T-helper 2 cell (primary cell): ENCODE measurements around the gene NOS3.
"Not testable (repeated sequence)": the region's sequence is repeated elsewhere in the genome, so short reads cannot be mapped to it uniquely, and the experiment has no call there.

Experiments used
- DNase-seq, 5 experiments: peaks; one replicate each; pipeline versions ENCODE4 v3.0.0 to v3.0.0-alpha.2; 2012 to 2022

NOS3 gene

DNA sequence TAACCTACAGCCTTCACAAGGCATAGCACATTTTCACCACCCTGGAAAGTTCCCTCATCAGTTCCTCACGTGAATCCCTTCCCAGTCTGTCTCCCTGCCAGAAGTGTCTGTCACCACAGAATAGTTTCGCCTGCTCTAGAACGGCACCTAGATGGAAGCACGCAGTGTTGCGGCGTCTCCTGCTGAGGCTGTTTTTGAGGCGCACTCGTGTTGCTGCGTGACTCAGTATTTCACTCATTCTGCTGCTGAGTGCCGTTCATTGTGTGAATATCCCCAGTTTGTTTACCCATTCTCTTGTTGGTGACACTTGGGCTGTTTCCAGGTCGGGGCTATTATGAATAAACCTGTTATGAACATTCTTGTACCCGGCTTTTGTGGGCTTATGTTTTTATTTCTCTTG, 12.8 kb downstream of the NOS3 start:
- no peak for DNase-seq

DNA sequence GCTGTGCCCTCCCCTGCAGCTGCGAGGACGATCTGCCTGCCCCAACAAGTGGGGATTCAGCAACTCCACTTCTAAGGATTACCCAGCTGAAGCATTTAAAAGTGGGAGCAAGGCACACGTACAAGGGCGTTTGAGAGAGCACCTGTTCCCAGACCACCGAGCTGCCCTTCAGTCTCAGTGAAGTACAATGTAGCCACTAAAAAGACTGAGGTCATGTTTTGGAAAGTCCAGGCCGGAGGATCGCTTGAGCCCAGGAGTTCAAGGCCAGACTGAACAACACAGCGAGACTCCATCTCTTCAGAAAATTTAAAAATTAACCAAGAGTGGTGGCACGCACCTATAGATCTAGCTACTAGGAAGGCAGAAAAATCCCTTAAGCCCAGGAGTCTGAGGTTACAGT, 14.7 kb downstream of the NOS3 start:
- no peak for DNase-seq

DNA sequence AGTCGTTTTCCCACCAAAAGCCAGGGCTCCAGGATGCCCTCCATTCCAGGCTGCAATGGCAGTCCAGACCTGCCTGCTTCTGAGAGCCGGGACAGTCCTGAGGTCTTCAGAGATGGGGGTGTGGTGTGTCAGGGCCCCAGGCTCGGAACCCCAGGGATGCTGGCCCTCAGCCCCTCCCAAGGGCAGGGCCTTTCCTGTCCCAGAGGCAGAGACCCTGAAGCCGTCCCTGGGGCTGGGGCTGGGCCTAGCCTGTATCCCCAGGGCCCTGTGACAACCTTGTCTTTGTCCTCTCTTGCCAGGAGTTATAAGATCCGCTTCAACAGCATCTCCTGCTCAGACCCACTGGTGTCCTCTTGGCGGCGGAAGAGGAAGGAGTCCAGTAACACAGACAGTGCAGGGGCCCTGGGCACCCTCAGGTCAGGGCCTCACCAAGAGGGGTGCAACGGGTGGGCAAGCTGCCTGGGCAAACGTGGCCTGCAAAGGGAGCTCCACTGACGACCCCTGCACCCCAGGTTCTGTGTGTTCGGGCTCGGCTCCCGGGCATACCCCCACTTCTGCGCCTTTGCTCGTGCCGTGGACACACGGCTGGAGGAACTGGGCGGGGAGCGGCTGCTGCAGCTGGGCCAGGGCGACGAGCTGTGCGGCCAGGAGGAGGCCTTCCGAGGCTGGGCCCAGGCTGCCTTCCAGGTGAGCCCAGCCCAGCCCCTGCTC, 15.9 kb downstream of the NOS3 start:
- DNase-seq = no peak

DNA sequence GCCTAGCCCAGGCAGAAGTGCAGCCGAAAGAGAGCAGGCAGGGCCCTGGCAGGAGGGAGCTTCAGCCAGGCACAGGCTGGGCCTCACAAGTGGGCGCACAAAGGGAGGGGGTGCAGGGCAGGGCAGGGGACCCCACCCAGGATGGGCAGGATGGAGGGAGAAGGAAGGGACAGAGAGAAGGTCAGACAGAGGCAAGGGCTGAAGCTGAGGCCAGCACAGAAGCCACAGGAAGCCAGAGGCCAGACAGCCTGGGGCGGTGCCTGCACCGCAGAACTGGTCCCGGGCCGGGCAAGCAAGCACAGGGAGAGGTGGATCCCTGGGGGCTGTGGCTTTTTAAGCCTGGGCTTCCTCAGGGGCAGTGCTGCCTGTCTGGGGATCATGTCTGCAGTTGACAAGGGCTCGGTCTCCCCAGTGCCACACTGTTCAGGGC, 16.7 kb downstream of the NOS3 start:
- DNase-seq = no peak

DNA sequence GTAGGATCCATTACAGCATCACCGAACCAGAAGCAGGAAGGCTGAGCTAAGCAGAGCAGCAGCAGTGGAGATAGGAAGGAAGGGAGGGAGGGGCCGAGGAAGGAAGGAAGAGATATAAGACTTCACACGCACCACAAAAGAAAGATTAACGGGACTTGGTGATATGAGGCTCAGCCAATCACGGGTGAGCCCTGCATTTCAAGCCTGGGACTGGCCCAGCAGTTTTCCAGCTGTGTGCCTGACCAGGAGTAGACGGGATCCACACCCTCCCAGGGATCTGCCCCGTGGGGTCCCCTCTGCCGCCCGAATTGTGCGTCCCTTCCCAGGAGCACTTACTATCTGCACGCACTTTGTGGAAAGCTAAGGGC, 17.3 kb downstream of the NOS3 start:
- peak in 2 of 5 experiments; percentile 53 to 87 for DNase-seq

DNA sequence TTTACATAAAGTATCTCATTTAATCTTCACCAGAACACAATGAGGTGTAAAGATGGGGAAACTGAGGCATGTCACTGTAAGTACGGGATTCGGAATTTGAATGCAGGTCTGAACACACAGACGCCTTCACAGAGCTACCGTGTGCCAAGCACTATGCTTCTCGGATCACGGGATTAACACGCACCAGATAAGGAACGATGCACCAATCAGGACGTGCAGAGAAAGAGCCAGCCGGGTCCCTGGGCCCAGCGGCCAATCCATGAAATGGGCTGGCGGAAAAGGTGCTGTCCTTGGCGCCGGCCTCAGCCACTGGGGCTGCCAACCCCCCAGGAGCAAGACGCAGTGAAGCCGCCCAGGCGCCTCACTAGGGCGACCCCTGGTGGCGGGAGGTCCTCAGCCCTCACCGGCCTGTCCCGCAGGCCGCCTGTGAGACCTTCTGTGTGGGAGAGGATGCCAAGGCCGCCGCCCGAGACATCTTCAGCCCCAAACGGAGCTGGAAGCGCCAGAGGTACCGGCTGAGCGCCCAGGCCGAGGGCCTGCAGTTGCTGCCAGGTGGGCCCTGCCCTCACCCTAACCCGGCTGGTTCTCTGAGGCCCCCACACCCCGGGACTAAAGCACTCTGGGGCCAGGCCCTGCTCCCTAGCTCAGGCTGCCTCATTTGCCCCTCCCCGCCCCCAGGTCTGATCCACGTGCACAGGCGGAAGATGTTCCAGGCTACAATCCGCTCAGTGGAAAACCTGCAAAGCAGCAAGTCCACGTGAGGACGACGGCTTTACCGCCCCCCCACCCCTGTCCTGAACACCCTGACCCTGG, 17.9 kb downstream of the NOS3 start:
- DNase-seq = peak; percentile 60 to 87 (median 73)

DNA sequence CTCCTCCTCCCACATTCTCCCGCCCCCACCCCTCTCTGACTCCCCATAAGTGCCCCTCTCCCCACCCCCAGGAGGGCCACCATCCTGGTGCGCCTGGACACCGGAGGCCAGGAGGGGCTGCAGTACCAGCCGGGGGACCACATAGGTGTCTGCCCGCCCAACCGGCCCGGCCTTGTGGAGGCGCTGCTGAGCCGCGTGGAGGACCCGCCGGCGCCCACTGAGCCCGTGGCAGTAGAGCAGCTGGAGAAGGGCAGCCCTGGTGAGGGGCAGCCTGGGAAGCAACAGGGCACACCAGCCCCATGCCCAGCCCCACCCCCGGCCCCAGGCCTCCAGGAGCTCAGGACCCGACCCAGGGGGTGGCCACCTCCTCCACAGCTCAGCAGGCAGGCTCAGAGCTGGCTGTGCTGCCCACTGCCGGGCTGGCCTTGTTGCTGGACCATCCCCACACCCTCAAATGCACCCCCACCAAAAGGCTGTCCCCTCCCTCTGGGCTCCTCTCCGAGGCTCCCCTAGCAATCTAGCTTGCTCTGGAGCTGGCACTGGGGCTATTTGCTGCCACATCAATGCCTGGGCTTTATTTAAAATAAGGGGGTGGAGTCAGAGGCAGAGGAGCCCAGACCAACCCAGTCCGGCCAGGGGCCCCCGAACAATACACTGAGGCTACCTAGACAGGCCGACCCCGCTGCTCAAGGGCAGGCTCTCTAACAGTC, 18.7 kb downstream of the NOS3 start:
- DNase-seq = peak in 1 of 5 experiments; percentile 39

DNA sequence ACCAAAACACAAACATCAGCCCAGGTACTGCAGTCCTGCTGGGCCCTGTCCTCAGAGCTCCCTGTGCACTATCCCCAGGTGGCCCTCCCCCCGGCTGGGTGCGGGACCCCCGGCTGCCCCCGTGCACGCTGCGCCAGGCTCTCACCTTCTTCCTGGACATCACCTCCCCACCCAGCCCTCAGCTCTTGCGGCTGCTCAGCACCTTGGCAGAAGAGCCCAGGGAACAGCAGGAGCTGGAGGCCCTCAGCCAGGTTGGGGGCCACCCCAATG, 19.2 kb downstream of the NOS3 start:
- no peak for DNase-seq

DNA sequence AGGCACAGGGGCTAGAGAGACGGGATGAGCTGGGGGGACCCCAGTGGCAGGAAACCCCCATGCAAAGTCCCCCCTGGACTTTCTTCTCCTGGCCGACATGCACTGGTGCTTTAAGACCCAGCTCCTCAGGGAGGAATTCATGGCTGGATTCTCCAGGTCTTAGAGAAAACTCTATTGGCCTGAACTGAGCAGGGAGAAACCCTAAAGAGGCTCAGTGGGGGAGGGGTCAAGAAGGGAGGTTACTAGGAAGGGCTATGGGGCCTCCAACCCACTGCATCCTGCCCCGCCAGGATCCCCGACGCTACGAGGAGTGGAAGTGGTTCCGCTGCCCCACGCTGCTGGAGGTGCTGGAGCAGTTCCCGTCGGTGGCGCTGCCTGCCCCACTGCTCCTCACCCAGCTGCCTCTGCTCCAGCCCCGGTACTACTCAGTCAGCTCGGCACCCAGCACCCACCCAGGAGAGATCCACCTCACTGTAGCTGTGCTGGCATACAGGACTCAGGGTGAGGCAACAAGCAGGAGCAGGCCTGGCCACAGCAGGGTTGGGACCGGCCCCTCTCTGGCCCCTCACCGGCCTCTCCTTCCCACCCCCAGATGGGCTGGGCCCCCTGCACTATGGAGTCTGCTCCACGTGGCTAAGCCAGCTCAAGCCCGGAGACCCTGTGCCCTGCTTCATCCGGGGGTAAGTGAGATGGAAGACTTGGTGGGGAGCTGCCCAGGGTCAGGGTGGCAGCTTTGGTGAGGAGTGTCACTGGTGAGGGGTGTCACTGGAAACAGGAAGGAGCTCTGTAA, 19.7 kb downstream of the NOS3 start:
- DNase-seq = peak in 1 of 5 experiments; percentile 71

DNA sequence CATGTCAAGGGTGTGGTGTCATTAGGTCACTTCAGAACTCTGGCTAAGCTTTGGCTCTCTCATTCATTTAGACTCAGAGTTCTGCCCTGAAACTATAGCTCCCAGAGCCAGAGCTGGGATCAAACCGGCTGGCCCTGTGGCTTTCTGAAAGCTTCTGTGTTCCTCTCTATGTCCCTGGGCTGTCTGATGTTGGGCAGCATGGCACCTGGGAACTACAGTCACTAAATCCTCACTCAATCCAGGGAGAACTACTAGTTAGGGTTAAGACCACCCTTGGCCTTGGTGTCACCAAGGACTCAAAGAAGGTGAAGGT, 20.2 kb downstream of the NOS3 start:
- DNase-seq = no peak

DNA sequence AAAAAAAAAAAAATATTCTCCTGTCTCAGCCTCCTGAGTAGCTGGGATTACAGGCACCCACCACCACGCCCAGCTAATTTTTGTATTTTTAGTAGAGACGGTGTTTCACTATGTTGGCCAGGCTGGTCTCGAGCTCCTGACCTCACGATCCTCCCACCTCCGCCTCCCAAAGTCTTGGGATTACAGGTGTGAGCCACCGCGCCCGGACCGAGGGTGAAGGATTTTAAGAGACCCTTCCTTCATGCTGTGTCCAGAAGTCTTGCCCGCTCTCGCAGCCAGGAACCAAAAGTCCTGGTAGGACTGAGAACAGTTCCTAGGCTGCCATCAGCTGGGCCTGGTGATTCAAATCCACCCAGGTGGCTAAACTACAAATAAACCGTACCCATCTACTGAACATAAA, 20.8 kb downstream of the NOS3 start:
- DNase-seq = not testable (repeated sequence)

DNA sequence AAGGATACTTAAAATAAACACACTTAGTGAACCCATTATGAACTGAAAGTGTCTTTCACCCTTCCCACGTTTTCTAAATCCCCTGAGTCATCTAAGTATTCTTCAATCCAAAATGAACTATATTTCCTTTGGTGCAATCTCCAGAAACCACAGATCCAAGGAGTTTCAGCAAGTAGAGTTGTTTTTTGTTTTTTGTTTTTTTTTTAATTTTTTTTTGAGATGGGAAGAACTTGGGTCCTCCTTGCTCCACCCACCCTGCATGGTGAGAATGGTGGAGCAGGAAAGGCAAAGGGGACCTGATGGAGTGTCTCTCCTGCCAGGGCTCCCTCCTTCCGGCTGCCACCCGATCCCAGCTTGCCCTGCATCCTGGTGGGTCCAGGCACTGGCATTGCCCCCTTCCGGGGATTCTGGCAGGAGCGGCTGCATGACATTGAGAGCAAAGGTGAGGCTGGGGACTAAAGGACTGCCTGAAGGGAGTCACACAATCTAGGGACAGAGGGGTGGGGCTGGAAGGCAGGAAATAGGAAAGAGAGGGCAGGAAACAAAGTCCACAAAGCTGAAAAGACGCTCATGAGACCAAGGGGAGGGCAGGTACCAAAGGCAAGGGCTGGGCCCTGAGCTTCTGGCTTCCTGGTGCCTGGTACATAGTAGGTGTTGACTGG, 21.3 kb downstream of the NOS3 start:
- no peak for DNase-seq

DNA sequence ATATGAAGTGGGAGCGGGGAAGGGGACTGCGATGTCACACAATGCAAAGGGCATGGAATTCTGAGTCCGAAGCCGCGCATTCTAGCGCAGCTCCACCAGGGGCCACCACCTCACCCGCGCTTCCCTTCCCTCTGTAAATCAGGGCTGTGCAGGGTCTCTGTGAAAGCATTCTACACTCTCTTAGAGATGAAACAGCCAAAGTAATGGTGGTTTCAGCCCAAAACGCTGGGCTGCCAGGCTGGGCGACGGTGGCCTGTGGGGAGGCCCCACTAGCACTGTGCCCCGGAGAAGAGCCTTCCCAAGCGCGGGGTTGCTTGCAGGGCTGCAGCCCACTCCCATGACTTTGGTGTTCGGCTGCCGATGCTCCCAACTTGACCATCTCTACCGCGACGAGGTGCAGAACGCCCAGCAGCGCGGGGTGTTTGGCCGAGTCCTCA, 22.1 kb downstream of the NOS3 start:
- no peak for DNase-seq

DNA sequence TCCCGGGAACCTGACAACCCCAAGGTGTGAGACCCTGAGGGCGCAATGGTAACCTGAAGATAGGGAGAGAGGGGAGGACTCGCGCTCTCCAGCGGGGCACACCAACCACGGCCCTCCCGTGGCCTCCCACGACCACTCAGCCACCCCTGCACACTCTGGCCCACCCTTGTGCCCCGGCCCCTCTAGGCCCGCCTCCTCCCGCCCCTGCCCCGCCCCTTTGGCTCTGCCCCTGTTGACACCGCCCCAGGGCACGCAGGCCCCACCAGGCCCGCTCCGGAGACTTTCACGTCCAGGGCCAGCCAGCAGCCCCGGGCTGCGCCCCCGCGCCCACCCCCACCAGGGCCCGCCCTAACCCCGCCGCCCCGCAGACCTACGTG, 22.5 kb downstream of the NOS3 start:
- no peak for DNase-seq

DNA sequence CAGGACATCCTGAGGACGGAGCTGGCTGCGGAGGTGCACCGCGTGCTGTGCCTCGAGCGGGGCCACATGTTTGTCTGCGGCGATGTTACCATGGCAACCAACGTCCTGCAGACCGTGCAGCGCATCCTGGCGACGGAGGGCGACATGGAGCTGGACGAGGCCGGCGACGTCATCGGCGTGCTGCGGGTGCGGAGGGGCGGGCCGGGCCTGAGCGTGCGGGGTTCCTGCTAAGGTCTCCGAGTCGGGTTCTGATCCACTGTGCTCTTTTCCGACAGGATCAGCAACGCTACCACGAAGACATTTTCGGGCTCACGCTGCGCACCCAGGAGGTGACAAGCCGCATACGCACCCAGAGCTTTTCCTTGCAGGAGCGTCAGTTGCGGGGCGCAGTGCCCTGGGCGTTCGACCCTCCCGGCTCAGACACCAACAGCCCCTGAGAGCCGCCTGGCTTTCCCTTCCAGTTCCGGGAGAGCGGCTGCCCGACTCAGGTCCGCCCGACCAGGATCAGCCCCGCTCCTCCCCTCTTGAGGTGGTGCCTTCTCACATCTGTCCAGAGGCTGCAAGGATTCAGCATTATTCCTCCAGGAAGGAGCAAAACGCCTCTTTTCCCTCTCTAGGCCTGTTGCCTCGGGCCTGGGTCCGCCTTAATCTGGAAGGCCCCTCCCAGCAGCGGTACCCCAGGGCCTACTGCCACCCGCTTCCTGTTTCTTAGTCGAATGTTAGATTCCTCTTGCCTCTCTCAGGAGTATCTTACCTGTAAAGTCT, 23.1 kb downstream of the NOS3 start:
- peak; percentile 75 to 98 (median 94) for DNase-seq

DNA sequence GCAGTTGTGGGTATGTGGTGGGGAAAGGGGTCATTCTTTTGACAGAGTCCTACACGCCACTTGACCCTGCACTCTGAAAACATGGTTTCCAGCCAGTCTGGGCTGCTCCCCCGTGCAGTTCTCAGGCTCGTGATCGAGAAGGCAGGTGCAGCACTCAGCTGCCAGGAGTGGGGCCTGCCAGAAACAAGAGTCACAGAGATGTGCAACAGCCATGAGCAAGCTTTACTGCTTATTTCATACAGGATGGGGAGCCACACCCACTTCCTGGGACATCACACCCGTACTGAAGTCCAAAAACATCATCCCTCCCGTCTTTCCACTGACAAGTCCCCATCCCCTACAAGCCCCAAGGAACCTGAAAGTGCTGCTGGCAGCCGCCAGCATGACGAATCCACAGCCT, 24.1 kb downstream of the NOS3 start:
- peak in 1 of 5 experiments; percentile 71 for DNase-seq

DNA sequence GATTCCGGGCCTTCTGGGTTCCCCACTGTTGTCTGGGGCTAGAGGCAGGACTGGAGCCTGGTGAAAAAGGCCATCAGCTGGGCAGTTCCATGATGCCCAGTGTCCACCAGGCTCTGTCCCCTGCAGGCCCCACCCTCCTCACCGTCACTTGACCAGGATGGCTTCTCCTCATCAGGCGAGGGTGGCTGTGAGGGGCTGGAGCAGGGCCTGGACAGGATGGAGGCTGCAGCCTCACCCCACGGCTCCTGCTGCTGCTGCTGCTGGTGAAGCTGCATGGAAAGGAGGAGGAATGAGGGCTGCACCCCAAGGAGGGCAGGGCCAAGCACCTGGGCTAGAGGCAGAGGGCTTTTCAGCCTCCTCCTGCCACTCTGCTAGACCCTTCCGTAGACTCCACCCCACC, 25.1 kb downstream of the NOS3 start:
- DNase-seq = no peak

DNA sequence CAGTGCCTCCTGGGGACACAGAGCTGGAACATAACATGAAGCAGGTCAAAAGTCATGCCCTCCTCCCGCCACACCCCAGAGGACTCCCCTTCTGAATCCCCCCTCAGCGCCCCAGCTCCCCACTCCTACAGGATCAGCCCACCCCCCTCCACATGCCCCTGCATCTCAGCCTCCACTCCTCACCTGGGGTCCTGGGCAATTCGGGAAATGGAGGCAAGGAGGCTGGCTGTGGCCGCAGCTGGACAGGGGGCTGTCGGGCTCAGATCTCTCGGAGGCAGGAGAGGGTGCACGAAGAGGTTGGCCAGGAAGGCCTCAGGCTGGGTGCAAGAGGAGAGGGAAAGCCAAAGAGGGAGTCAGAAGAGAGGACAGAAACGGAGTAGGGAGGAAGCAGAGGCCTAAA, 25.7 kb downstream of the NOS3 start:
- no peak for DNase-seq

DNA sequence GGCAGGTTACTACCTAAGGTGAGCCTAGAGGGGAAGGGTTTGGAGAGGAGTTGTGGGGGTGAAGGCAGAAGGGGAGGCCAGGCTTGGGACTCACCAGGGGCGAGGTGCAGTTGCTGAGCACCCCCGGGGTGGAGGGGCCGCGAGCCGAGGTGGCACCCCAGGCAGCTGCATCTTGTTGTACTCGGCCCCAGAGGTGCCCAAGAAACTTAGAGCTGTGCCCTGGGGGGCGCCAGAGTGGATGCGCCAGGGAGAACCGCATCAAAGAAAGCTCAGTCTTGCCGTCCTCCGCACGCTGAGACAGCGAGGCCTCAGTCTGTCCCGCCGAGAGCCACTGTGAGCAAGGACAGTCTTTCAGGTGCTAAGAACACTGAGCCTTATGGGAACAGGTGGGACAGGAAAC, 26.1 kb downstream of the NOS3 start:
- DNase-seq = no peak

DNA sequence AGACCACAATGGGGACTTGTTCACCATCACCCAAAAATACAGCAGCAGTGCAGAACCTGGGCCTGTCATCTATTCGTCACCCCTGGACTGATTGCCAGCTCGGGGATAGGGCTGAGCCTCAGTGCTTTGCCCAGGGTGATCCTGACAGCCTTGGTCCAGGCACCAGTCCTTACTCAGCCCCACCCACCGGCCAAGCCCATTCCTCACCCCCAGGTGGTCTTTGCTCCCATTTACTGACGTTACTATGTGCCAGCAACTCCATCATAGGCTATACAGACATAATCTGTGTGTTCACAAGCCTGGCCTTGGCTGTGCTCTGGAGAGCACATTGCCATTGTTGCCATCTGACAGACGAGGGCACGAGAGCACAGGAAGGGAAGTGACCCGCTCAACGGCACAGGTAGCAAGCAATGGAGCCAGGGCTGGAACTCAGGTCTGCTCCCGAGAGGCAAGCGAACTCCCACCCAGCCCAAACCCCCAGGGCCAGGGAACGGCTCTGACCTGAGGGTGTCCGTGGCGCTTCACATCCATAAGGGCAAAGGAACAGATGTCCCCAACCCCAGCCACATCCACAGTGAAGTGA, 26.6 kb downstream of the NOS3 start:
- peak in 1 of 5 experiments; percentile 18 for DNase-seq

DNA sequence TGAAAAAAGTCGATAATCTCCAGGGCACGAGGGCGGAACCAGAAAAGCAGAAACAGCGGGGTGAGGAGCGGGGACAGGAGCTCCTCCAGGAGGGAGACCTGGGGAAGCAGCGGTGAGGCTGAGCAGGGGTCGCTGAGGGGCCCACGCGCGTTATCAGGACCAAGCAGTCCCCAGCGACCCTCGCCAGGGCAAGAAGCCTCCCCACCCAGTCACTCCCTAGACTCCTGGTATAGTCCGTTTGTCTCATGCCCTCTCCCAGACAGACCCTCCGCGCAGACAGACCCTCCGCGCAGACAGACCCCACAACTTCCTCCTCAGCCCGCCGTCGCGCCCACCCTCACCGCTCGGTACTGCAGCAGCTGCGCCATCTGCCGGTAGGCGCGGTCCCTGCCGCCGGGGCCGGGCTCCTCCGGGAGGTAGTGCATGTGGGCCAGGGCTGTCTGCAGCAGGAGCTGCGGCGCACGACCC, 27.2 kb downstream of the NOS3 start:
- DNase-seq = peak; percentile 68 to 77 (median 73)
